ENCODE measurements around the gene B3GALT6. TPM values are rescaled to one million over a fixed set of nuclear protein-coding genes. Genes with fewer than 3 reads are reported as not detected.
A peak's percentile ranks its signal among the peaks of the same experiment; 100 is the strongest.

Gene B3GALT6
- total RNA-seq, 1 donor from 2014 or later = 8.3 TPM

GRCh38 chr1:1212780-1213344 is 19.2 kb upstream of the B3GALT6 start:
- peak; percentile 79 for DNase-seq (ENCODE audit: missing footprints)
- peak; percentile 13 for ATAC-seq
- intact Hi-C loops (cut with DNase I) = no loop called here

GRCh38 chr1:1213345-1214265 is 18.4 kb upstream of the B3GALT6 start, which contains the start of gene TNFRSF4:
Gene TNFRSF4, minus strand, starts transcription at chr1:1214153. Its CDS starts 26 bp downstream, at chr1:1214127.
- intact Hi-C loops (cut with DNase I) = no loop called here
- no peak for ATAC-seq
- peak; percentile 59 for DNase-seq (ENCODE audit: missing footprints)

- intact Hi-C loops (cut with DNase I) = no loop called here
- ATAC-seq = no peak
- DNase-seq (ENCODE audit: missing footprints) = no peak
Measured at GRCh38 chr1:1215080-1215676, 16.9 kb upstream of the B3GALT6 start.

GRCh38 chr1:1215881-1216605 is 16.0 kb upstream of the B3GALT6 start:
- no peak for DNase-seq (ENCODE audit: missing footprints)
- intact Hi-C loops (cut with DNase I) = no loop called here
- ATAC-seq = no peak

DNA sequence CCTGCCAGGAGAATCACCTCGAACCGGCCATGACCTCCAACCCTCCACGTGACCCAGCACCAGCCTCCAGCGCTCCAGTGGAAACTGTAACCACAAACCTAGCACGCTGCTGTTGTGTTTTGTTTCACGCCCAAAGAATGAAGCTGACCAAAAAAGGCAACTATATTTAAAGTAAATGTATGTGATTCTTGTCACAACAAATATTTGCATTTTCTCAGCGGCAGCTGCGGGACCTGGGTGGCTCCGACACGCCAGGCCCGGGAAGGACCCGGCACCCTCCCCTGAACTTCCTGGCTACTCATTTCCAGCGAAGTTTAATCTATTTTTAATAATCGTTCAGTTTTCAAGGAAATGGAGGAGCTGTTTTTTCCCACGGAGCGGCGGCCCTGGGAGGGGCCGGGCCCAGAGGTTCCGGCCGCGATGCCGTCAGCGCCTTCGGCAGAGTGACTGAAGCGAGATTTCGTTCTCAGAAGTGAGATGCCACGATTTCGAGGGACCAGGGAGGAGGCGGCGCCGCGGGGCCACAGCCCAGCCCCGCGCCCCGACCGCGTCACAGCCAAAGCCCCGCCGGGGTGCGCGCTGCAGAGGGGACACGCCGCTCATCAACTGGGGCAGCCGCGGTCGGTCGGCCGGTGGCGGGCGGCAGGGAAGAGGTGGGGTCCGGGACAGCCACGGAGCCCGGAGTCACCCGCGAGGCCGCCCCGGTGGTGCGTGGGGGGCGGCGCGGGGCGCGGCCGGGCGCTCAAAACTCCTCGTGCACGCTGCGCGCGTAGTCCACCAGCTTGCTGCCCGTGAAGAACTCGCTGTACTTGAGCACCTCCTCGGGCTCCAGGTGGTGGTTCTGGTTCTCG is 15.0 kb upstream of the B3GALT6 start:
- intact Hi-C loops (cut with DNase I) = no loop called here
- ATAC-seq (no peak), DNase-seq (ENCODE audit: missing footprints) (no peak)

DNA sequence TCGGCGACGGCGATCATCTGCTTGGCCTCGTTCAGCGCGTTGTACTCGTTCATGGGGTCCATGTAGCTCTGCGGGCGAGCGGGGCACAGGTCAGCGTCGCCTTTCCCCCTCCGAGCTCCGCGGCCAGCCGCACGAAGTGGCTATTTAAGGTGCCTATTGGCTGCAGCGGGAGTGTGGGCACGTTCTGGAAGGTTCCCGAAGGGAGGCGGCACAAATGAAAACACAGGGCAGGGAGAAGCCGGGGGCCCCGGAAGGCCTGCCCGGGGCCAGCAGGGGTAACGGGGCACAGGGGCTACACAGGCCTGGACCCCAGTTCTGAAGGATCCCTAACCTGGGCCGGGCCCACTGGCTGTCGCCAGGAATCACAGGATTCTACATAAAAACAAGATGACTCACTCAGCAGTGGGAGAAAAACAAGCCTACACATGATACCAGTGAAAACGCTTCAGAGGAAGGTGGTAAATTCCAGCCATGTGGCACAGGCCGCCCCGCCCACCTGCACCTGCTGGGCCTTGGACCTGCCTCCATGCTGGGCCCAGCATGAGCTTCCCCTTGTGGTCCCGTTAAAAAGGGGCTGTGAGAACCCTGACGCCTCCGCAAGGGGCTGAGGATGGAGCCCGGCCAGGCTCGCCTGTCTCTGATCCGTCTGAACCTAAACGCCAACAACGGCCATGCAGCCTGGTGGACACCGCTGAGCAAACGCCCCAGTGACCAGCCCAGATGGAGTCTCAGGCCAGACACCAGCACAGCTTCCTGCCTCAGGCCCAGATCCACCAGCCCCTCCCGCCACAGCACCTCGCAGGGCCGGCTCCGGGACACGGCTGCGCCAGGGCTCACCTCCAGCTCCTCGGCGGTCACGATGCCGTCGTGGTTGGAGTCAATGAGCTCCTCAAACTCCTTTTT is 14.2 kb upstream of the B3GALT6 start:
- intact Hi-C loops (cut with DNase I) = no loop called here
- ATAC-seq = no peak

DNA sequence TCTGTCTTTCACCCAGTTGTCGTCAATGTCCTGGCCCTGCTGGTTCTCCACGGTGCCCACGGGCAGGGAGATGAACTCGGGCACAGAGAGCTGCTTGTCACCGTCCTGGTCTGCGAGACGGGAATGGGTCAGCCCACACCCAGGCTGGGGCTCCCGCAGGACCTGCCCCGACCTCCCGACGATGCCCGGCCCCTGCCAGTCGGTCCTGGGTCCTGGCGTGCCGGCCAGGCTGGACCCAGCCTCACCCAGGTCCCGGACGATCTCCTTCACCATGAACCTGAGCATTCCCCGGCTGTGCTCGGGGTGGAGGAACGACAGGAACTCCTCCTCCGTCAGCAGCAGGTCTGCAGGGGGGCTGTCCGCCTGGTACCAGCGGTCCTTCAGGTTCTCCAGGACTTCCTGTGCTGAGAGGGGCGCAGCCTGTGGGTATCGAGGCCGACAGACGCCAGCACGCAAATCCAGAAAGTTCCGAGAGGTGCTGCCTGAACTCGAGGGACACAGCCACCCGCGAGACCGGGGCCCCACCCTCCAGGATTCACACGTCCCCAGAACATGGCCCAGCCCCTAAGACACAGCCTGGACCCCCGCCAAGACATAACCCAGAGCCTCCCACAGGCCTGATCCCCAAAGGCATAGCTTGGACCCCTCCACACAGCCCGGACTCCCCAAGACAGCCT is 13.4 kb upstream of the B3GALT6 start:
- DNase-seq (ENCODE audit: missing footprints) (no peak), ATAC-seq (no peak)
- intact Hi-C loops (cut with DNase I) = no loop called here

More for the DNA sequence above, 14.2 kb upstream of the B3GALT6 start:
- DNase-seq (ENCODE audit: missing footprints) = no peak

GRCh38 chr1:1219341-1219740 is 12.7 kb upstream of the B3GALT6 start:
- no peak for ATAC-seq
- DNase-seq (ENCODE audit: missing footprints) = no peak
- intact Hi-C loops (cut with DNase I) = no loop called here

- ATAC-seq (no peak), DNase-seq (ENCODE audit: missing footprints) (no peak)
- intact Hi-C loops (cut with DNase I) = no loop called here
Measured at GRCh38 chr1:1220197-1220596, 11.8 kb upstream of the B3GALT6 start.

GRCh38 chr1:1221887-1222574 is 10.0 kb upstream of the B3GALT6 start:
- intact Hi-C loops (cut with DNase I) = no loop called here
- no peak for ATAC-seq

DNA sequence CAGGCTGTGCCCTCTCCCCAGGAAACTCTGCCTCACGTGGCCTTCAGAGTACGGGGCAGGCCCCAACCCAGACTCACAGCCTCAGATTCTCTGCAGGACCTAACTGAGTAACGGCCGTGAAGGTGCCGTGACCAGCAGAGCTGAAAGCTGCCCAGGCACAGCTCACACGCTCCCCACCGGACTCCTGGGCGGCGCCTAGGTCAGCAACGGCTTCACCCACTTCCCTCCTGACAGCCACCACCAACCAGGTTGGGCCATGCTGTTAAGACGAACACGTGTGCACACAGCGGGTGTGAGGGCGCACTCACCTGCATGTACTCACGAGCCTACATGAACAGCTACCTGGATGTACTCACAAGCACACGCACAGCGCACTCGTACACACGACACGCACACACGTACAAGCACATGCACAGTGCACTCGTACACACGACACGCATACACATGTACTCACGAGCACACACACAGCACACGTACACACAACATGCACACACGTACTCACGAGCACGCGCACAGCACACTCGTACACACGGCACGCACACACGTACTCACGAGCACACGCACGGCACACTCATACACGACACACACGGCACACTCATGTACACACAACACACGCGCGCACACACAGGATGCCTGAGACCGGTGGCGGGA is 9.3 kb upstream of the B3GALT6 start:
- DNase-seq (ENCODE audit: missing footprints) (no peak), ATAC-seq (no peak)
- intact Hi-C loops (cut with DNase I) = no loop called here

More at GRCh38 chr1:1221887-1222574, 10.0 kb upstream of the B3GALT6 start:
- no peak for DNase-seq (ENCODE audit: missing footprints)

DNA sequence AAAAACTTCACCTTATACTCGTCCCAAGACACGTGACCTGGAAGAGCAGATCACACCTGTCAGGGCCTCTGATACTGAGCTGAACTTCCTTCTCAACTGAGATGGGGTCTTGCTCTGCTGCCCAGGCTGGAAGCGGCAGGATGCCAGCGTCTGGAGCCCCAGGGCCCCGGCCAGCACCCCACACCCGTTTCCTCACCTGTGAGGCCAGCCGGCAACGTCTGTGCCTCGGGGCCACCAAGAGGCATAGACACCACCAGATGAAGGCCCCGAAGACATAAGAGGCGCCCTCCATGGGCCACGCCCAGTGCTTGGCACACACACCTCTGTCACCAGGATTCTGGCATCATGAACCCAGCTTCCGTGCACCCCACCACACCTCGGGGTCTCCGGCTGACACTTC is 8.7 kb upstream of the B3GALT6 start:
- DNase-seq (ENCODE audit: missing footprints) = no peak
- no peak for ATAC-seq
- intact Hi-C loops (cut with DNase I) = no loop called here

- ATAC-seq (no peak), DNase-seq (ENCODE audit: missing footprints) (no peak)
- intact Hi-C loops (cut with DNase I) = no loop called here
Measured at GRCh38 chr1:1223891-1224290, 8.1 kb upstream of the B3GALT6 start.

- ATAC-seq = no peak
- no peak for DNase-seq (ENCODE audit: missing footprints)
- intact Hi-C loops (cut with DNase I) = no loop called here
Measured at GRCh38 chr1:1225238-1225845, 6.7 kb upstream of the B3GALT6 start.

DNA sequence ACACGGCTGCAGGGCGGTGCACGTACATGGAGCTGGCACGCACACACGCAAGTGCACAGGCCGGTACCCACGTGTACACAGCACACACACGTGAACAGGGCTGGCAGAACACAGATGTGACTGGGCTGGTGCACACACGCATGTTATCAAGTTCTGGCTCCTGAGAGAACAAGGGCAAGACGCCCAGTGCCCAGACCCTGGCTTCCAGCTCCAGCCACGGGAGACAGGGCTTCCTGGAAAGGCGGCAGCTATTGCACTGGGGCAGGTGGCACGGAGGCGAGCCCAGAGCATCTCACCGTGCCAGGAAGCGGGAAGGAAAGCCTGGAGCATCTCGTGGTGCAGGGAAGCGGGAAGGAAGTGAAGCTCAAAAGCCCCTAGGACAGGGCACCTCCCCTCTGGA is 6.1 kb upstream of the B3GALT6 start:
- ATAC-seq (no peak), DNase-seq (ENCODE audit: missing footprints) (no peak)
- intact Hi-C loops (cut with DNase I) = no loop called here
